Measurements from ENCODE around the gene PATZ1. TPM values are rescaled to one million over a fixed set of nuclear protein-coding genes. Genes with fewer than 3 reads are reported as not detected.

PATZ1 gene
- total RNA-seq, 1 experiment from 2014 or later: 120 TPM

GRCh38 chr22:31342389-31343140 lies 3.6 kb downstream of the PATZ1 start:
- DNase-seq: no peak
- Histone ChIP-seq H3K4me2 (ENCODE audit: insufficient read depth, insufficient read length, low read length) (peak overlapping the region; percentile 74), H3K18ac (ENCODE audit: insufficient read length, low read depth, low read length) (peak overlapping the region; percentile 74), H2AK5ac (ENCODE audit: insufficient read length, low read length) (no peak overlapping the region), H3T11ph (ENCODE audit: low read length) (no peak overlapping the region), H3K27me3 (ENCODE audit: insufficient read depth, low read length) (no peaks in the 10 kb centered on the region), H2BK15ac (ENCODE audit: low read depth, low read length) (no peak overlapping the region), H2BK120ac (ENCODE audit: low read depth, low read length, poor library complexity, severe bottlenecking) (no peak overlapping the region), H3K79me1 (ENCODE audit: insufficient read depth, low read depth, low read length, poor library complexity, severe bottlenecking) (peaks cover 6% of the 10 kb centered on the region), H4K91ac (ENCODE audit: insufficient read length, low read depth, low read length) (no peak overlapping the region), H4K8ac (replicated peaks; ENCODE audit: insufficient read length, low read depth, low read length) (no peak overlapping the region), H2AFZ (ENCODE audit: low read length) (no peak overlapping the region), H3K9ac (ENCODE audit: extremely low read depth, insufficient read length, low read length) (peak overlapping the region; percentile 79), H3K4me1 (ENCODE audit: insufficient read depth, low read length) (peaks cover 4% of the 10 kb centered on the region; the same call in 1 of the 2 replicates), H2BK5ac (ENCODE audit: insufficient read length, low read length) (no peak overlapping the region), H3K23me2 (ENCODE audit: insufficient read length, low read depth, low read length, poor library complexity, severe bottlenecking) (peaks cover 30% of the 10 kb centered on the region), H4K20me1 (ENCODE audit: control insufficient read depth, insufficient read depth, insufficient read length) (no peaks in the 10 kb centered on the region), H2BK20ac (ENCODE audit: low read depth, low read length, poor library complexity, severe bottlenecking) (no peak overlapping the region), H3K14ac (ENCODE audit: insufficient read depth, low read length) (peak overlapping the region; percentile 67; the same call in 1 of the 2 replicates), H4K5ac (ENCODE audit: insufficient read length, low read depth, low read length) (no peak overlapping the region), H3K27ac (ENCODE audit: insufficient read length, low read depth, low read length) (peak overlapping the region; percentile 89), H2BK12ac (ENCODE audit: insufficient read length, low read depth, low read length) (peak overlapping the region; percentile 0), H3K23ac (ENCODE audit: insufficient read length, low read depth, low read length) (no peak overlapping the region), H3K56ac (ENCODE audit: insufficient read length, low read depth, low read length) (no peak overlapping the region), H3K79me2 (ENCODE audit: insufficient read depth, low read length) (peaks cover 12% of the 10 kb centered on the region; the same call in 1 of the 2 replicates), H3K4ac (ENCODE audit: low read depth, low read length) (no peak overlapping the region), H3K9me3 (ENCODE audit: control insufficient read depth, low read depth, low read length) (no peaks in the 10 kb centered on the region)
- Mint-ChIP-seq H3K27ac (peak overlapping the region; percentile 98), H3K27me3 (ENCODE audit: low read depth) (no peaks in the 10 kb centered on the region), H3K36me3 (ENCODE audit: insufficient read depth in 1 of 3, low read depth in 3 of 3) (peaks cover 32 to 76% (median 54%) of the 10 kb centered on the region in 3 experiments), H3K9me3 (no peaks in the 10 kb centered on the region), H3K4me3 (peak overlapping the region; percentile 90), H3K4me1 (peaks cover 59% of the 10 kb centered on the region in 2 experiments)
- WGBS (ENCODE audit: extremely low coverage, insufficient read length, low lambda C conversion rate): no CpG with 5 or more reads among the region's 16 CpGs
- no peak for TF ChIP-seq CTCF (conservative IDR thresholded peaks at IDR 0.05)
